K562 (cell line): Measurements from ENCODE around the gene CIAO3. TPM values are rescaled to one million over a fixed set of nuclear protein-coding genes. Genes with fewer than 3 reads are reported as not detected.

ENCODE experiments used
- CTCFL ChIP-seq: IDR thresholded peaks from 2 replicates; pipeline ENCODE4 v1.6.1; 2011; ENCODE audit warnings: borderline replicate concordance, low read depth, mild to moderate bottlenecking, moderate library complexity, low read length; ENCODE audit not compliant: insufficient read depth, poor library complexity, severe bottlenecking
- ERF ChIP-seq: fragments of 450-650 bp; formaldehyde crosslinking; IDR thresholded peaks from 2 replicates; pipeline ENCODE4 v1.4.0; 2020; ENCODE audit warnings: mild to moderate bottlenecking, mixed read lengths
- FOXP1 ChIP-seq: sonication (generic); formaldehyde crosslinking; IDR thresholded peaks from 2 replicates; pipeline ENCODE4 v1.8.0; 2022; ENCODE audit warnings: mild to moderate bottlenecking, missing genetic modification reagents
- HCFC1 ChIP-seq: IDR thresholded peaks from 2 replicates; pipeline ENCODE4 v1.6.1; 2012; ENCODE audit warnings: low read depth, low read length, improper control_type of control experiment
- NR3C1 ChIP-seq: sonication (generic); formaldehyde crosslinking; IDR thresholded peaks from 2 replicates; pipeline ENCODE4 v1.8.1; 2022; ENCODE audit warnings: missing genetic modification reagents
- NRF1 ChIP-seq, 2 experiments: fragments of 450-650 bp; IDR thresholded peaks in 1 of 2; conservative IDR thresholded peaks in 1 of 2; 2 replicates each; pipeline ENCODE4 v1.6.1; 2014; ENCODE audit warnings: mild to moderate bottlenecking in 2 of 2
- POLR2G ChIP-seq: fragments of 200-400 bp; formaldehyde crosslinking; IDR thresholded peaks from 2 replicates; pipeline ENCODE4 v1.6.1; 2017; ENCODE audit warnings: low read depth, mild to moderate bottlenecking, antibody characterized with exemption, low read length, moderate library complexity
- REST ChIP-seq, 2 experiments: fragments of 450-650 bp; formaldehyde crosslinking in 1 of 2; IDR thresholded peaks; 2 replicates each; pipeline versions ENCODE4 v1.4.0 to v1.6.1; 2014 to 2020; ENCODE audit warnings: mild to moderate bottlenecking in 2 of 2, borderline replicate concordance in 1 of 2, low read depth in 1 of 2
- SAFB2 ChIP-seq: fragments of 200-400 bp; formaldehyde crosslinking; IDR thresholded peaks from 2 replicates; pipeline ENCODE4 v1.6.1; 2018; ENCODE audit warnings: borderline replicate concordance, low read length, low read depth, moderate library complexity; ENCODE audit not compliant: severe bottlenecking
- STAG1 ChIP-seq: sonication (generic); formaldehyde crosslinking; IDR thresholded peaks from 2 replicates; pipeline ENCODE4 v1.5.0; 2020; ENCODE audit warnings: missing genetic modification reagents, borderline replicate concordance
- TBL1XR1 ChIP-seq, 2 experiments: IDR thresholded peaks; 2 replicates each; pipeline ENCODE4 v1.6.1; 2012; ENCODE audit warnings: improper control_type of control experiment in 2 of 2, low read length in 2 of 2, mild to moderate bottlenecking in 1 of 2
- ZBTB7A ChIP-seq: IDR thresholded peaks from 2 replicates; pipeline ENCODE4 v1.6.1; 2011; ENCODE audit warnings: low read depth, mild to moderate bottlenecking, low read length, moderate library complexity, borderline replicate concordance; ENCODE audit not compliant: control insufficient read depth
- ZNF324 ChIP-seq: fragments of 250-450 bp; sonication (Bioruptor Pico); IDR thresholded peaks from 2 replicates; pipeline ENCODE4 v1.4.0; 2020; ENCODE audit warnings: mild to moderate bottlenecking
- ZNF511 ChIP-seq: sonication (generic); formaldehyde crosslinking; IDR thresholded peaks from 2 replicates; pipeline ENCODE4 v1.8.0; 2022; ENCODE audit warnings: mild to moderate bottlenecking, missing genetic modification reagents
- ZSCAN32 ChIP-seq: fragments of 450-650 bp; formaldehyde crosslinking; IDR thresholded peaks from 2 replicates; pipeline ENCODE4 v1.4.0; 2020; ENCODE audit warnings: mild to moderate bottlenecking, moderate library complexity
- polyA plus RNA-seq, 8 experiments: library from polyadenylated mRNA; depleted of rRNA in 4 of 8; stranded (reverse) in 5 of 8; unstranded in 3 of 8; fragments of >200 nt; fragmentation: Nextera tagmentation in 2 of 8; fragmentation: Illumina TruSeq in 1 of 8; extraction: Ambion mirVana in 2 of 8; extraction: Trizol in 1 of 8; gene quantifications; 2 replicates each; pipeline versions ENCODE4 v1.2.1 to v1.2.3, GENCODE V29; 2011 to 2014; ENCODE audit warnings: inconsistent platforms in 1 of 8, missing spikeins in 1 of 8
- total RNA-seq, 7 experiments: library from RNA; depleted of rRNA in 6 of 7; stranded (reverse); fragments of >200 nt in 6 of 7; fragmentation: Illumina TruSeq in 2 of 7; extraction: Trizol in 2 of 7; gene quantifications; 2 replicates each; pipeline versions ENCODE4 v1.2.1 to v1.2.3, GENCODE V29; 2011 to 2021; ENCODE audit warnings: low replicate concordance in 1 of 7

The CIAO3 gene
- total and polyA plus RNA-seq, 9 of the 15 experiments (the other 6 are each of a cell fraction or from before 2014, with no cell fraction given) = 2.2 to 35.6 (median 18.7) TPM

GRCh38 chr16:720990-721764 lies 19.6 kb downstream of the CIAO3 start, which contains the start of gene ANTKMT (continued):
- TF ChIP-seq REST (IDR thresholded peaks at IDR 0.05; ENCODE audit: borderline replicate concordance) (peak; percentile 35; the same call in 1 of the 2 replicates), REST (CRISPR knock-in tag; IDR thresholded peaks at IDR 0.05; ENCODE audit: low read depth) (peak; percentile 82), STAG1 (peak; percentile 46; the same call in 1 of the 2 replicates), NR3C1 (CRISPR knock-in tag) (peak; percentile 38; the same call in 1 of the 2 replicates), ZSCAN32 (CRISPR knock-in tag) (no peak), ERF (CRISPR knock-in tag) (peak; percentile 90; the same call in 1 of the 2 replicates), FOXP1 (peak; percentile 41; the same call in 1 of the 2 replicates), TBL1XR1 (IDR thresholded peaks at IDR 0.05; ENCODE audit: low read length in 2 of 2) (no peak; a peak in 1 of 4 replicates), POLR2G (peak; percentile 93), SAFB2 (no peak), ZNF511 (CRISPR knock-in tag) (0 out of 2 replicates have a peak, but pooled peaks have one; percentile 46), ZNF324 (CRISPR knock-in tag) (no peak), ZBTB7A (peak; percentile 49), HCFC1 (peak; percentile 80), NRF1 (conservative IDR thresholded peaks at IDR 0.05 in 1 of 2, IDR thresholded peaks at IDR 0.05 in 1 of 2) (peak; percentile 78 to 84; a peak in 3 of 4 replicates), CTCFL (peak; percentile 69)
